GM18870 (cell line): ENCODE data around the gene DNM3.
"Not testable (repeated sequence)": the region's sequence is repeated elsewhere in the genome, so short reads cannot be mapped to it uniquely, and the experiment has no call there.

ENCODE experiments used
- ATAC-seq: cut with Tn5 transposase; IDR thresholded peaks from one replicate; pipeline ENCODE4 v1.9.1; 2021; ENCODE audit warnings: moderate library complexity; ENCODE audit not compliant: unreplicated experiment

The DNM3 gene

DNA sequence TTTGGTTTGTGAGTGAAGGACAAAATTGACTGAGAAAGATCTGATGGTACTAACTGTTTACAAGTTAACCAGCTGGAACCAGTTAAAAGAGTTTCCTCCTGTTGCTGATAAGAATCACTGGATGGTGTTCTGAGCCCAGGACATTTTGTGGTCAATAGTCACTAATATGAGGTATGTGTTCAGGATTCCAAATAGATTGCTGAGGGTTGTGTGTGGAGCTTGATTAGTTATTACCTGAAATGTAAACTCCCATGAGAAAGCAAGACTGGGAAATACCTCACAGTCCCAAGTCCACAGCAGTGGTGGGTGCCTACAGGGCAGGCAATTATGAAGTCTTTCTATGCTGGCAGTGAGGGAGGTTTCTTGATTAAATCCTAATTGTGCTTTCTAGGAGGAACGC lies 164.6 kb downstream of the DNM3 start:
- ATAC-seq, result no peak

DNA sequence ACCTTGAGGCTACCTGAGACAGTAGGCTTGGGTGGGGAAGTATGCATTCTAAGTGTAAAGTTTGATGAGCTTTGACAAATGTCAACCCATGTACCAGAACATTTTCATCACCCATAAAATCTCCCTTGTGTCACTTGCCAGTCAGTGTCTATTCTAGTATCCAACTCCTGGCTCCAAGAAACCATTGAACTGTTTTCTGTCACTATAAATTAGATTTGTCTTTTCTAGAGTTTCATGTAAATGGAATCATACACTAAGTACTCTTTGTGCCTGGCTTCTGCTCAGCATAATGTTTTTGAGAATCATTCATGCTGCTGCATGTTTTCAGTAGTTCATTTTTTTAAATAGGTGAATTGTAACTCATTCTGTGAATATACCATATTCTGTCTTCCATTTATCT lies 165.4 kb downstream of the DNM3 start:
- no peak for ATAC-seq

DNA sequence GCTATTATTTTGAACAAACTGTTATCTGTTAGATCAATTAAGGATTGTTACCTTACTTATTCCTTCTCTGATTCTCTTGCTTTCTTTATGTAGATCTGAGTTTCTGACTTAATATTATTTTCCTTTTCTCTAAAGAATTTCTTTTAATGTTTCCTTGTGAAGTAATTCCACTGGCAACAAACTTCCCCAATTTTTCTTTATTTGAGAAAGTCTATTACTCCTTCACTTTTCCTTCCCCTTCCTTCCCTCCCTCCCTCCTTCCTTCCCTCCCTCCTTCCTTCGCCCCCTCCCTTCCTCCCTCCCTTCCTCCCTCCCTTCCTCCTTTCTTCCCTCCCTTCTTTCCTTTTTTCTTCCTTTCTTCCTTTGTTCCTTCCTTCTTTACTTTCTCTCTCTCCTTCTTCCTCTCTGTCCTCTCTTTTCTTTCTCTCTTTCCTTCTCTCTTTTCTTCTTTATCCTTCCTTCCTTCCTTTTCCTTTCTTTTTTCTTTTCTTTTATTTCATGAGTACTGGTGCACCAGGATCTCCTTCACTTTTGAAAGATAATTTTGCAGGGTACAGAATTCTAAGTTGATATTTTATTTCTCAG lies 177.5 kb downstream of the DNM3 start:
- ATAC-seq, result no peak

DNA sequence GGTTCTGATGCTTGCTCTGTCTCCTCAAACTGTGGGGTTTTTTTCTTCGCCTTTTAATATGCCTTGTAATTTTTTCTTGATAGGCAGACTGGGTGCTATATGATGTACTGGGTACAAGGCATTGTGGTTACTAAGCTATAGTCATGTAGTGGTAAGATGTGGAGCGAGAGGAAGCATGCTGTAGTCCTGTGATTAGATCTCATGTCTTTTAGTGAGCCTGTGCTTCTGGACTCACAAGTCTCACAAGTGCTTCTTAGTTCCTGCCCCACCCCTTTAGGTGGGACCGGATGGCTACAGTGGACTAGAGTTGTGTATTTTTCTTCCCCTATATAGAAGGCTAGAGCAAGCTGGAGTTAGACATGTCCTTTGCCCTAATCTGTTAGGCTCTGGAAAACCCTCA lies 178.7 kb downstream of the DNM3 start:
- no peak for ATAC-seq

DNA sequence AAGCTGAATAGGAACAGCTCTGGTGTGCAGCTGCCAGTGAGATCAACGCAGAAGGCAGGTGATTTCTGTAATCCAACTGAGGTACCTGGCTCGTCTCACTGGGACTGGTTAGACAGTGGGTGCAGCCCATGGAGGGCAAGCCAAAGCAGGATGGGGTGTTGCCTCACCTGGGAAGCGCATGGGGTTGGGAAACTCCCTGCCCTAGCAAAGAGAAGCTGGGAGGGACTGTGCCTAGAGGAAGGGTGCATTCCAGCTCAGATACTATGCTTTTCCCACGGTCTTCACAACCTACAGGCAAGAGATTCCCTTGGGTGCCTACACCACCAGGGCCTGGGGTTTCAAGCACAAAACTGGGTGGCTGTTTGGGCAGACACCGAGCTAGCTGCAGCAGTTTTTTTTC lies 183.2 kb downstream of the DNM3 start:
- ATAC-seq, result no peak

DNA sequence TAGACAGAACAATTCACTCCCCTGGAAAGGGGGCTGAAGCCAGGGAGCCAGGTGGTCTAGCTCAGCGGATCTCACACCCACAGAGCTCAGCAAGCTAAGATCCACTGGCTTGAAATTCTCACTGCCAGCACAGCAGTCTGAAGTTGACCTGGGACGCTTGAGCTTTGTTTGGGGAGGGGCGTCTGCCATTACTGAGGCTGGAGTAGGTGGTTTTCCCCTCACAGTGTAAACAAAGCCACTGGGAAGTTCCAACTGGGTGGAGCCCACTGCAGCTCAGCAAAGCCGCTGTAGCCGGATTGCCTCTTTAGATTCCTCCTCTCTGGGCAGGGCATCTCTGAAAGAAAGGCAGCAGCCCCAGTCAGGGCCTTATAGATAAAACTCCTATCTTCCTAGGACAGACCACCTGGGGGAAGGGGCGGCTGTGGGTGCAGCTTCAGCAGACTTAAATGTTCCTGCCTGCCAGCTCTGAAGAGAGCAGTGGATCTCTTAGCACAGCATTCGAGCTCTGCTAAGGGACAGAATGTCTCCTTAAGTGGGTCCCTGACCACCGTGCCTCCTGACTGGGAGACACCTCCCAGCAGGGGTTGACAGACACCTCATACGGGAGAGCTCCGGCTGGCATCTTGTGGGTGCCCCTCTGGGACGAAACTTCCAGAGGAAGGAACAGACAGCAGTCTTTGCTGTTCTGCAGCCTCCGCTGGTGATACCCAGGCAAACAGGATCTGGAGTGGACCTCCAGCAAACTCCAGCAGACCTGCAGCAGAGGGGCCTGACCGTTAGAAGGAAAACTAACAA lies 183.8 kb downstream of the DNM3 start:
- ATAC-seq, result not testable (repeated sequence)

DNA sequence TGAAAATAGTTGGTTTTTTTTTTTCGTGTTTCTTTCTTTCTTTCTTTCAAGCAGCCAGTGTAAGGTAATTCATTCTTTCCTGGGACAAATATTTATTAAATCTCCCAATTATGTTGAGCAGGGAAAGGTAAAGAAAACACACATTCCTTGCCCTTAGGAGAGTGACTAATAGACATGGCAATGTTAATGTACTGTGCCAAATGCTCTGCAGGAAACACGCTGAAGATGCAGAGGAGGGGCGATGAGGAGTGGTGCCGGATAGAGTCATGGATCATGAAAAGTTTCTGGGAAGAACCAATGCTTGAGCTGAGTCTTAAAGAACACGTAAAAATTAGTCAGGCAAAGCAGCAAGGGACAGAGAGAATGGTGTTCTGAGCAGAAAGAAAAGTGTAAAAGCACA lies 199.2 kb downstream of the DNM3 start:
- ATAC-seq, result no peak

DNA sequence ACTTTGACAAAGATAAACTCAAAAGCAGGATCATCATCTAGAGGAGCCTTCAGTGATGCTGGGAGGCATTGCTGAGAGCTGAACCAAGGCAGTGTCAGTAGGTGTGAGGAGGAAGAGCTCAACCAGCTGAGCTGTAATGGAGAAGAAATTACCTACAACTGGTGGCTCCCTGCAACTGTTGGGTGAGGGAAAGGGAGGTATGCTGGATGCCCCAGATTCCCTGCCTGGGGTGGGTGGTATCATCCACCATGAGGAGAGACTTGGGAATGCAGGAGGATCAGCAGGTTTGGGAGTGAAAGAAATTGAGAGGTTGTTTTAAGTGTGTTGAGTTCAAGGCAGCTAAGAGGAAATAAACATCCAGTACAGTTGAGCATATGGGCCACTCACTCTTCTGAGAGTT lies 199.8 kb downstream of the DNM3 start:
- ATAC-seq, result no peak

DNA sequence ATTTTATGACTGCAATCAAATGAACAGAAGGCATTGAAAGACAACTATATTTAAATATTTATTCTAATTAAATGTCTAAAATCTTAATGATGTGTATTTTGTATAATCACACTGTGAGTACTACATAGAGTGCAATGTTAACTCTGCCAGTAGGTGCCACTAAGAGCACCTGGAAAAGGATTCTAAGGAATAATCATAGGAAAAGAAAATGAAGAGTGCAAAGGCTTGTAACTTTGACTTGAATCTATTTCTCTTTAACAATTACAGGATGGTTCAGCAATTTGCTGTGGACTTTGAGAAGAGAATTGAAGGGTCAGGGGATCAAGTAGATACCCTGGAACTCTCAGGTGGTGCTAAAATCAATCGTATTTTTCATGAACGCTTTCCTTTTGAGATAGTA lies 200.4 kb downstream of the DNM3 start:
- ATAC-seq, result no peak

DNA sequence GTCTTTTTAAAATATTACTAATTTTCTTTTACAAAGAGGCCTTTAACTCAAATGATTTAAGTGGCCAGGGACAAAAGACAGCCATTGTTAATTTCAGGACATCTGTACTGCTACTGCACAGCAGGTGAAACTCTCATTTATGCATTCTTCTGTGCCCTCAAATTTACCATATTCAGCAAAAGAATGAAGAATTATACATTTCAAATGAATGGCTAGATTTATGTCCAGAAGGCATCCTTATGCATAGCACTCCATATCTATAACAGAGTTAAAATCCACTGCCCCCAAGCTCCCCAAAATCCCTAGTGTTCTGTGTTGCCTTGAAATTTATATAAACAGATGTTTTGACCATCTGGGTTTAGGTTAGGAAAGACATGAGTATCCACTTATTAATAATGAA lies 202.6 kb downstream of the DNM3 start:
- ATAC-seq, result no peak

DNA sequence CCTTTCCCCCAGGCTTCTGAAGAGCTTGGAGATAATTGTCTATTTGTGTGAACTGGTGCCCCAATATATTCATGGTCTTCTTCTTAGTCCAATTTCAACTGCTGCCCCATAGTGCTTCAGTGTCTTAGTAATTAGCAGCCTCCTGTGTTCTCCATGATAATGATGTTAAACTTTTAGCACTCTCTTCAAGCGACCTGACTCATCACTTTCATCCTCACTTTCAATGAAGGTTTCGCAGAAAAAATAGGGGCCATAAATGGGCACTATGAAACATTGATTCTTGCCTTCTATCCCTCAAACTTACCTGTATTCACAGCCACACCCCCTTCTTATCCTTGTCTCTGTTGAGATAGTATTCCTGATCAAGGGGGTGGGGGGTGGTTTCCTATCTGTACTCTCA lies 210.6 kb downstream of the DNM3 start:
- ATAC-seq, result no peak

DNA sequence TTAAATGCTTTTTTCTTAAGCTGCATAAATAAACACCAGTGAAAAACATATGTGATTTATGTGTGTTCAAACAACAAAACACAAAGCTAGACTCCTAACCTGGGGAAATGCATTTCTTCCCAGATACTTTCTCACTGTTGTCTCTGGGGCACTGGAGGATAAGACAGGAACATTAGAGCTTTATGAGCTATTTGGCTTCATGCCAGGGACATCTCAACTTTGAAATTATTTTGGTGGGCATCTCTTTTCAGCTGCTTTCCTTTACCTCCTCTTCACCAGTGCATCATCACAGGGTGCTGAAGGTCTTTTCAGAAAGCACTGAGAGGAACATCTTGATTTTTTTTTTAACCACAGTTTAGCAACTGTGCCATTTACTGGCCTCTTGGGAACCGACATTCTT lies 212.9 kb downstream of the DNM3 start:
- no peak for ATAC-seq

DNA sequence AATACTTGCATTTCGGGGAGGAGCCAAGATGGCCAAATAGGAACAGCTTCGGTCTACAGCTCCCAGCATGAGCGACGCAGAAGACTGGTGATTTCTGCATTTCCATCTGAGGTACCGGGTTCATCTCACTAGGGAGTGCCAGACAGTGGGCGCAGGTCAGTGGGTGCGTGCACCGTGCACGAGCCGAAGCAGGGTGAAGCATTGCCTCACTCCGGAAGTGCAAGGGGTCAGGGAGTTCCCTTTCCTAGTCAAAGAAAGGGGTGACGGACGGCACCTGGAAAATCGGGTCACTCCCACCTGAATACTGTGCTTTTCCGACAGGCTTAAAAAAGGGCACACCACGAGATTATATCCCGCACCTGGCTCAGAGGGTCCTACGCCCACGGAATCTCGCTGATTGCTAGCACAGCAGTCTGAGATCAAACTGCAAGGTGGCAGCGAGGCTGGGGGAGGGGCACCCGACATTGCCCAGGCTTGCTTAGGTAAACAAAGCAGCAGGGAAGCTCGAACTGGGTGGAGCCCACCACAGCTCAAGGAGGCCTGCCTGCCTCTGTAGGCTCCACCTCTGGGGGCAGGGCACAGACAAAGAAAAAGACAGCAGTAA lies 214.6 kb downstream of the DNM3 start:
- ATAC-seq, result not testable (repeated sequence)

DNA sequence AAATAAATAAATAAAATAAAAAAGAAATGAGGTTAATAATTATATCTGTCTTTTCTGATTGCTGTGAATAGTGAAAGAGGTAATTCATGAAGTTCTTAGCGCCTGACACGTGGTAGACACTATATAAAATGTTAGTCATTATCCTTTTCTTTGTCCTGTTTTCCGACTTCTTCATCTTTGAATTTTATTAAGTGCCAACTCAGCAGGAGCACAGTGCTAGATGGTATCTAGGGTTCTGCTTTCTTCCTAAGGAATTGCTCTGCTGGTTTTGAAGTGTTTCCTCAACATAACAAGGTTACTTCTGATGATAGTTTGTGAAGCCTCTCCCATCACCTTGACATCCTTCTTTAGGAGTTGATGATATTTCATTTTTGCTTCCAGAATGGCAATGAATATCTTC lies 227.0 kb downstream of the DNM3 start:
- ATAC-seq, result no peak

DNA sequence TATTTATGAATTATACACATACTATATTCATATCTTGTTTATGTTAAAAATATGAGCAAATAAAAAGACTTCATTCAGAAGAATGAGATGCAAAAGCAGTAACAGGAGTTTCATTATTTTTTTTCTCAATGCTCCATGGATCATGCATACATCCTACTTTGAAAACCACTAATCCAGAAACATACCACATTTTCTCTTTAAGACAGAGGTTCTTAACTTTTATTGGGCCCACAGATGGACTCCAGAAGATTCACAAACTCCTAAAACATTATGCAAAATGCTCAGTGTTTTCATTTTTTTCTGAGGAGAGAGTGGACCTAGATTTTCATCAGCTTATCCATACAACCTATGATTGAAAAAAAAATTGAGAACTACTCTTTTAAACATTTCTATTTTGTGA lies 227.8 kb downstream of the DNM3 start:
- no peak for ATAC-seq

DNA sequence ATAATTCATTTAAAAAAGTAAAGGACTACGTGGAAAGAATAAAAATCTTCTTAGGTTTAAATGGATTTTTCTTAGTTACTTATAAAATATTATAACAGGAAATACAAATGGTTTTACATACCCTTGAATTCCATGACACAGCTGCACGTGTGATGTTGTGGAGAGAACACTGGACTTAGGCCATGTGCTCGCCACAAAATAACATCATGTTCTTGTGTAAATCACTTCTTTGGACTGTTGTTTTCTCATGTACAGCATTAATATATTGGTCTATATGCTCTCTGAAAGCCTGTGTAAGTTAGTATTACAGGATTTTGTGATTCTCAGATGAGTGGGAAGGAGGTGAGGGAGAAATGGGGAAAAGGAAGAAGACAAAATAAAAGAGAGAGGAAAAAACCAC lies 228.2 kb downstream of the DNM3 start:
- ATAC-seq, result no peak

DNA sequence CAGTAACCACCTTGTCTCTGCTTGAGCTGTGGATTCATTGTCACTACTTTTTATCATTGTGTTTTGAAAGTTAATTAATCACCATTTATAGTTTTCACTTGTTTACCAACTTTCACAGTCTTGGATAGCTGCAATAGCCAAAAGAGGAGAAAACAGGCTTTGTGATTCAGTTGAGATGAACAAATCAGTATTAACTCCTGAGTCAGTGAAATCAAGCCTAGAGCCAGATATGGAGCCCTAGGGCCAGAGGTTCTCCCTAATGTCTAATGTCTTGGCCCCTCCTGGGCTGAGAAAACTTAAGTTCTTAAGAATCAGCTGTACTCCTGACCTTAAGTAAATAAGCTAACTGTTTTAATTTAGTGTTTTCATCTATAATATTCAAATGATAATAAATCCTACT lies 228.8 kb downstream of the DNM3 start:
- ATAC-seq, result no peak

DNA sequence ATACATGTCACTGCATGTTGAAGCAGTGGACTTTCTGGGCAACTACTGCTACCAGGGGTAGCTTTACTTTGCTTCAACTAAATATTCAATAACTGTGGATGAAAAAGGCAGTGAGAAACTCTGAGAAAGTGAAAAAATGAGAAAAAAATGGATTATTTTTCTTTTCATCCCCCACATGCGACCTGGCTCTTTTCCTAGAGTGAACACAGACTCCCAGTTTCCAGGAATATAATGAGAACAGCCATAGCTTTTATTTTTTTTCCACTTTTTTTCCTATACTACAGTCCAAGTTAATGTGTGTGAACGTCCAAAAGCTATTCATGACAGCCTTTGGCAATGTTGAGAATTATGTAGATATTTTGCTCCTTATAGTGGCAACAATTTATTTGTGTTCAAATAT lies 230.4 kb downstream of the DNM3 start:
- no peak for ATAC-seq

DNA sequence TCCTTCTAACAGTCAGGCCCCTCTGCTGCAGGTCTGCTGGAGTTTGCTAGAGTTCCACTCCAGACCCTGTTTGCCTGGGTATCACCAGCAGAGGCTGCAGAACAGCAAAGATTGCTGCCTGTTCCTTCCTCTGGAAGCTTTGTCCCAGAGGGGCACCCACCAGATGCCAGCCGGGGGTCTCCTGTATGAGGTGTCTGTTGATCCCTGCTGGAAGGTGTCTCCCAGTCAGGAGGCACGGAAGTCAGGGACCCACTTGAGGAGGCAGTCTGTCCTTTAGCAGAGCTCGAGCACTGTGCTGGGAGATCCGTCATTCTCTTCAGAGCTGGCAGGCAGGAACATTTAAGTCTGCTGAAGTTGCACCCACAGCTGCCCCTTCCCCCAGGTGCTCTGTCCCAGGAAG lies 238.6 kb downstream of the DNM3 start:
- not testable (repeated sequence) for ATAC-seq

DNA sequence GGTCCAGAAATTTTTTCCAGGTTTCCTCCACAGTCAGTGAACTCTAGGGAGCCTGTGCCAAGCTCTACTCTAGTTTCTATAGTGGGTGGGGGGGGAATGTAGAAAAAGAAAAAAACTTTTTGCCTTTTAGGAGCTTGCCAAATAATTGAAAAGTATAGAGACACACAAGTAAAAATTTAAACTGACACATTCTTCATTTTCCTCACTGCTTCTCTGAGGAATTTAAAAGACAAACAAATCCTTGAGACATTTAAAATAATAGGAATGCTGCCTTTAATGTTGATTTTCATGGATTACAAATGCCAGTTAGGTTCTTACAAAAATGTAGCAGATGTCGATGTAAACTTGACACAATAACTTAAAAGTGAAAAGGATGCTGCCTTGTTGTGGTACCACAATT lies 241.9 kb downstream of the DNM3 start:
- ATAC-seq, result no peak

DNA sequence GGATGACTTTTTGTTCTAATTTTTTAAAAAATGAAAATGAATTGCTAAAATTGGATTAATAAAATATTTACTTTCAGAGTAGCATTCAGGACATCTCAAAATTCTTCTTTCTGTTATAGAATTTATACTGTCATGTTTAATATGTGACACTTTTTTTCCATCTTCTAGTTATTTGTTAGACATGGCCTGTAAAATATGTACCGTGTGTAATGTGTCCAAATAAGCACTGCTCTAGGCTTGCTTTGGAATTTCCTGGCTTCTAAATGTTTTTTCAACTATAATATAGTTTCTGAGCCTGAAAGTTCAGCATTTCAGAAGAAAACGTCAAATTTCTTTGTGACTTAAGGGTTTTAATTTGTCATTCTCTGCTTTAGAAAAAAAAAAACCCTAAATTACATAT lies 243.6 kb downstream of the DNM3 start:
- no peak for ATAC-seq

DNA sequence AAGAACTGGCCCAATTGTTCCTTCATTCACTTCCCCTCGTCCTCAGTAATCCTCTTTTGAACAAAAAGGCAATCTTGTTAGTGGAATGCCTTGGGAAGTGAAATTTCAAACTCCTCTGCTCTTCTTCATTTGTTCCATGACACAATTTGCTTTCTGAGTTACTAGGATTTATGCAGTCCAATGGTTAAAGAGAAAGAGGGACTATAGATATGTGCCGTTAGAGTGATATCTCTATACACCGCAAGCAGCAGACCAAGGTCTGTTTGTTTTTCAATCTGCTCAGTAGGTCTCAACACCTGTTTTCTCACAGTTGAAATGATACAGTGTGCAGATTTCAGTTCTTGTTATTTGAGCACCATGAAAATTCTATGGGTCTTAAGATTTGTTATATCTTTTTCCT lies 244.0 kb downstream of the DNM3 start:
- ATAC-seq, result no peak

DNA sequence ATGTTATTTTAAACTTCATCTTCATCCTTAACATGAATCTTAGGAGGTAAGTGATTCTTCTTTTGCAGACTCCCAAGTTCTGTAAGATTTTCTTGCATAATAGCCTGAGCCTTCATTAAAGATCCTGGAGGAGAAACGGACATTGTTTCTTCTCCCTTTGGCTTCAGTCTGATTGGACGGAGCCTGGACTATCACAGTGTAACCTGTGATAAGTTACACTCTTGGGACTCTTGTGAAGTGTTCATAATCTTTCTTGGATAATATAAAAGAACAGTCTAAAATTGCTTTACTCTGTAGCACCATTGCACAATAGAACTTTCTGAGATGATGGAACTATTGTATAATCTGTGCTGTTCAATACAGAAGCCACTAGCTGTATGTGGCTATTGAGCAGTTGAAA lies 244.8 kb downstream of the DNM3 start:
- ATAC-seq, result no peak
